Fibroblast of the aortic adventitia (primary cell): ENCODE measurements around the gene ANO4. TPM values are rescaled to one million over a fixed set of nuclear protein-coding genes. Genes with fewer than 3 reads are reported as not detected.

Experiments
- DNase-seq: peaks from one replicate; pipeline ENCODE4 v3.0.0-alpha.2; 2010; ENCODE audit warnings: low read depth
- H3K4me3 ChIP-seq: 2 replicates; pipeline ENCODE4 v1.5.1; 2011; ENCODE audit warnings: low read depth, mild to moderate bottlenecking, control low read depth, low read length, moderate library complexity
- CTCF ChIP-seq: IDR thresholded peaks from 2 replicates; pipeline ENCODE4 v1.5.1; 2011; ENCODE audit warnings: mild to moderate bottlenecking, low read length, control low read depth, inconsistent platforms; ENCODE audit not compliant: insufficient read depth
- total RNA-seq: library from RNA; depleted of rRNA; stranded (reverse); fragments of >200 nt; gene quantifications from 2 replicates; pipeline ENCODE4 v1.2.3, GENCODE V29; 2012; ENCODE audit warnings: low replicate concordance

ANO4 gene
- total RNA-seq, 1 donor: 0.18 TPM

DNA sequence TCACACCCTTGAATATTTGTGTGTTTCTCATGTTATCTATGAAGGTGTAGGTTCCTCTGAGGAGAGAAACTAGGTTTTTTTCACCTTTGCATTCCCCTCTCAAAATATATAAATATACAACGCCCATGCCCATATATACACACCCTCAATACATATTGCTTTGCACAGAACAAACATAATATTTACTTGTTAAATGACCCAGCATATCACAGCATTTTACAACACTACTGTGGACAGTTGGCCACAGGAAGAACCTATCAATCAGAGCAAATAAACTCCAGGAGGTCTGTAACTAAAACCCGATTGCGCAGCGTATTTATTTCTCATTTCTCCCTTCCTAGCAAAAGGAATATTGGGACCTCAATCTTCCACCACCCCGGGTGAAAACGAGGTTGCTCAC is 219.4 kb downstream of the ANO4 start:
- DNase-seq: no peak
- no peak for TF ChIP-seq CTCF
- no peak overlapping the region for H3K4me3 ChIP-seq

DNA sequence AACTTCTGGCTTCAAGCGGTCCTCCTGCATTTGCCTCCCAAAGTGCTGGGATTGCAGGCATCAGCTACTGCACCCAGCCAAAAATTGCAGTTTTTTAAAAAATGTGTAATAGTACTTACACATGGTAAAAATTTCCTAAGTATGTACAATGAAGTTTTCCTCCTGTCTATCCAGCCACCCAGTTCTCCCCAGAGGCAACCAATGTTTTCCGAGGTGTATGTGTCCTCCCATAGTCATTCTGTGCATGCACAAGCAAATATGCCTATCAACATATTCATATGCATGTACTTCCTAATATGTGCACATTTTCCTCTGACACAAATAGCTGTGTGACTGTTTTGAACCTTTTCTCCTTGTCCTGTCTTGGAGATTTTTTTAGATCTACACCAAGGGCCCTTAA is 220.5 kb downstream of the ANO4 start:
- H3K4me3 ChIP-seq: no peak overlapping the region
- DNase-seq: no peak
- TF ChIP-seq CTCF: no peak

DNA sequence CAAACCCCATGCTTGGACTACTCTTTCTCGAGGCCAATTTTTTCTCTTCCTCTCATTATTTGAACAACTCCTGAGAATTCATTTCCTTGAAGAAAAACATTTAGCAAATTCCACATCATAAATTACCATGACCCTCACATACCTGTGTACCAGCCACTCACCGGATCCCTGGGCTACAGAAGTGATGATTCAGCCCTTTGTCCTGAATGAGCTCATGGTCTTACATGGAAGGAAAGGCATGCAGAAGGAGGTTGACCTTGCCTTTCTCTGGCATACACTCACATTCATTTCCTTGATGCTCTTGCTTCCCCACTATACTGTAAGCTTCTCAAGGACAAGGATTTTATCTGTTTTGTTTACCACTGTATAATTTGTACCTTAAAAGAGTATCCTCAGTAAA is 224.0 kb downstream of the ANO4 start:
- peak; percentile 81 for DNase-seq
- no peak overlapping the region for H3K4me3 ChIP-seq
- no peak for TF ChIP-seq CTCF

GRCh38 chr12:101019201-101019600 is 224.6 kb downstream of the ANO4 start:
- no peak for TF ChIP-seq CTCF
- DNase-seq: no peak

GRCh38 chr12:101019667-101020066 is 225.1 kb downstream of the ANO4 start:
- DNase-seq: no peak
- TF ChIP-seq CTCF: no peak
- H3K4me3 ChIP-seq: no peak overlapping the region

More at GRCh38 chr12:101019201-101019600, 224.6 kb downstream of the ANO4 start:
- H3K4me3 ChIP-seq: no peak overlapping the region

DNA sequence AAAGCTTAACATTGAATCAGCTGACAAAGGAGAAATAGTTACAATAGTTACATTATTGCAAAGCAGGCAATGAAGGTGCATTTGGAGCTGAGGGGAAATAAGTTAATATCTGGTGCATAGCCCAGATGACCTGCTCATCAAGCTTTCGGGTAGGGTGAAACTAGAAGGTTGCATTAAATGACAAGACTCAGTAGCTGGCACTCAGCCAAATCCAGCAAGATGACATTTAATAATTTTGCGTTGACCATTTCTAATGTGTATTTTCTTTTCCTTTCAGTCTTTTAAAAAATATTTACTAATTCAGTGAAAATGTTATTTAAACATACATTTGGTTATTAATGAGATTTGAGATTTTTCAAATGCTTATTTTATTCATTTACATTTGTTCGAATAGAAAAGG is 226.9 kb downstream of the ANO4 start:
- DNase-seq: no peak
- no peak for TF ChIP-seq CTCF

GRCh38 chr12:101021911-101022388 is 227.4 kb downstream of the ANO4 start:
- H3K4me3 ChIP-seq: no peak overlapping the region
- no peak for TF ChIP-seq CTCF
- peak; percentile 97 for DNase-seq

More for the DNA sequence above, 226.9 kb downstream of the ANO4 start:
- H3K4me3 ChIP-seq: no peak overlapping the region
